NCI-H1417 (cell line): ENCODE results near the gene FAM228A.
"Not testable (repeated sequence)": the region's sequence is repeated elsewhere in the genome, so short reads cannot be mapped to it uniquely, and the experiment has no call there.

ENCODE experiments used
- DNase-seq, 3 experiments: peaks; one replicate each; lab custom pipeline; 2025; lab: John Stamatoyannopoulos, UW

FAM228A gene

GRCh38 chr2:24191156-24191555 lies 16.3 kb downstream of the FAM228A start:
- DNase-seq: no peak

DNA sequence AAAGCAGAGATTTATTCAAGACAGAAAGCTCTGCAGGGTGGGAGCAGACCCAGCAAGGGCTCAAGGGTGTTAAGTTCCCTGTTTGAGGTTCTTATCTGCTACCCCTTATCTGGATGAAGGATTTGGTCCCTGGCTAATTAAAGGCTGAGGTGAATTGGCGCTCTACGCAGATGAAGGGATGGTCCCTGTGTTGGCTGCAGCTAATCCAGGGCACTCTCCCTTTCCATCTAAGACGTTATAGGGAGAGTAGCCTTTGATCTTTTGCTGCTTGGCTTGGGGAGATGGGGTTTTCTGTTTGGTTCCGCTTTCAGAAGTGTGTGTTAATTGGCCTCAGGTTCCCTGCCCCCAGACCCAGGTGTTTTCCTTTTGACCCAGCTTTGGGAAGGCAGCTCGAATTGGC lies 17.0 kb downstream of the FAM228A start:
- DNase-seq: no peak

GRCh38 chr2:24197213-24197612 lies 22.4 kb downstream of the FAM228A start:
- DNase-seq: not testable (repeated sequence)

DNA sequence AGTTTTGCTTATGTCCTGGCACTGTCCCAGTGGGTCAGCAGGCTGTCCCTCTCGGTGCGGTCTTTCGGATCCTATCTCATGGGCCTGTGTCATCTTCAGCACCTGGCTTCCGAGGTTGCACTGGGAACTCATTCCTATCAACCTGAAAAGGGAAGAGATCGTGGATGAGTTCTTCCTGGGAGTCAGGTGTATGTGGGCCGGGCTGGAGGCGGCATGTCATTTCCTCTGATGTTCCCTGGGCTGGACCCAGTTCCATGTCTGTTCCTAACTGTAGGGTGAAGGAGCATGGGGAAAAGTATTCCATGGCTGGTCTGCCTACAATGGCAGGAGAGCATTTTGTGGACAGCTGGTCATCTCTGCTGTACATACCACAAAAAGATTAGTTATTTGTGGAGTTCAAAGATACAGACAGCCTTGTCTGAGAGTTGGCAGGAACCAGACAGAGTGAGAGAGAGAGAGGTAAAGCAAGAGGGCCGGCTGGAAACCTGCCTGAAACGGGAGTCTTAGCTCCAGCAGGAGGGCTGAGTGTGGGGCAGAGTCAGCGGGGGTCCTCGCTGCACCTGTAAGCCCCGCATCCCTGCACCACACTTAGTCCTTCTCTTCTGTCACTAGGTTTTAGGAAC lies 25.2 kb downstream of the FAM228A start:
- no peak for DNase-seq

- no peak for DNase-seq
These were observed 25.9 kb downstream of the FAM228A start for GRCh38 chr2:24200799-24201198.

- no peak for DNase-seq
These were observed 28.4 kb downstream of the FAM228A start for GRCh38 chr2:24203029-24203786.

GRCh38 chr2:24203787-24204150 lies 28.9 kb downstream of the FAM228A start:
- no peak for DNase-seq

DNA sequence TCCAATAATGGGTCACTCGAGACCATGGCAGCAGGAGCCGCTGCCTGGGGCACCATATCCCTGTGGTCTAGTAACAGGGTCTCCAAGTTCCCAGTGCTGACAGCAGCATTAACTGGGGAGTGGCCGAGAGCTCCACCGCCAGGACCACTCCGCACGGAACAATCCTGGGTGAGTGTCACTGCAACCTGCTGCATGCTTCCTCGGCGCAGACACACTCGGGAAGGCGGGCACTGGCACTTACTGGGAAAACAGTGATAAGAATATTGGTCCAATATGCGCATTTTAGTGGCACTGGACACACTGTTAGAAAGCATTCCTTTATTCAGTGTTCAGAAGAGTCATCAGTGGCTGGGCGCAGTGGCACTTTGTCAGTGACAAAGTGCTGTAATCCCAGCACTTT lies 29.7 kb downstream of the FAM228A start:
- no peak for DNase-seq

DNA sequence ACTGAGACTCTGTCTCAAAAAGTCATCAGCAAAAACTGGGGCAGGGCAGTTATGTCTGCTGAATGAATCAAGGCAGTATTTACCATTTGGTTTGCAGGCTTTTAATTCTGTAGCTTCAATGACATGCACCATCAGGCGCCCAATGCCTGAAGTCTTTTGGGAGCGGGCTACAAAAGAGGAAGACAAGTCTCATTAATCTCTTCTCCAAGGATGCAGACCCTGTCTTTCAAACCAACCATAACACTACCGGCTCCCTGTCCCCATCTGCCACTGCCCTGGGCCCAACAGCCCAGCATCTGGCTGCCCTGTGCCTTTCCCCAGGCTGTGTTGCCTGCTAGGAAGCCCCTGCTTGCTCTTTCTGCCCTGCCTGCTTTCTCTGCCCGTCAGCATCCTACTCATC lies 30.3 kb downstream of the FAM228A start:
- DNase-seq: no peak

DNA sequence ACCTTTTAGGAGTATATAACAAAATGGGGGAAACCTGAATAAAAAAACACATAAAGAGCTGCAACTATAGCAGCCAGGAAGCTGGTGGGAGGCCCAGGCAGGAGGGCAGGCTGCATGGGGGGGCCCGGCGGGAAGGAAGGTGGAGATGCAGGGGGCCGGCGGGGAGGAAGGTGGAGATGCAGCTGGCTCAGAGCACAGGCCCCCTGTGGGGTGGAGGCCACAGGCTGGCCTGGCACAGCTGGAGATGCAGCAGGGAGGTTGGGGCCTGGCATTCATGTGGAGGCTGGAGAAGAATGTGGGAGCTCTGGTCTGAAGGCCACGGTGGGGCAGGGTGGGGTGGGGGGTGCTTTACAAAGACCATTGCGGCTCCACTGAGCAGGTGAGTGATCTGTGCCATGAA lies 31.4 kb downstream of the FAM228A start:
- no peak for DNase-seq

DNA sequence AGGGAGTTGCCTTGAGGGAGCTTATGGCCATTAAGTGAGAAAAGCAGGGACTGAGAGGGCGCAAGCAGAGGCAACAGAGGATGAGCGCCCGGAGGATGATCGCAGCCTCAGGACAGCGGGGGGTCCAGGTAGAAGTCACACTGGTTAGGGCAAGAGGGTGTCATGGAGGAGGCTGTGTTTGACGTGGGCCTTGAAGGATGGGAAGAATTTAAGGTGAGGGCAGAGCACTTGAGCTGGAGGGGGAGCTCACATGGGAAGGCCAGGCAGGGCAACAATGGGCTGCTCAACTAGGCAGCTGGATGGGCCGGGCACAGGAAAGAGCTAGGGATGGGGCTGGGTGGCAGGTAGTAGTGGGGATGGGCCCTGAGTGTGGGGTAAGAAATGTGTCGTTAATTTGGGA lies 31.9 kb downstream of the FAM228A start:
- no peak for DNase-seq

DNA sequence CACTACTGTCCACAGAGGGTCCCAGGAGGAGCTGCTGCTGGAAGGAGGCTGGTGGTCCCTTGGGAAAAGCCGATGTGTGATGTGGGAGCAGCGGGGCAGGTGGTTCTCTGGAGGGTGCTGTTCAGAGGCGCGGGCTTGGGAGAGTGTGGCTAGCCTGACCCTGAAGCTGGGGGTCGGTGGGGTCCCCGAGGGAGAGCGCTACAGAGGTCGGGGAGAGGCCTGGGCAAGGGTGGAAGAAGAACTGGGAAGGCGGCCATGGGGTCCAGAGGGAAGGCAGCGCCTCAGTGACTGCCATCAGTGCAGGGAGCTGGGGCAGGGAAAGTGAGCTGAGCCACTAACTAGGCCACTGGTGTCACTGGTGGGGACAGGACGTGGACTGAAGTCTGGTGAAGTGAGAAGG lies 32.5 kb downstream of the FAM228A start:
- DNase-seq: no peak

DNA sequence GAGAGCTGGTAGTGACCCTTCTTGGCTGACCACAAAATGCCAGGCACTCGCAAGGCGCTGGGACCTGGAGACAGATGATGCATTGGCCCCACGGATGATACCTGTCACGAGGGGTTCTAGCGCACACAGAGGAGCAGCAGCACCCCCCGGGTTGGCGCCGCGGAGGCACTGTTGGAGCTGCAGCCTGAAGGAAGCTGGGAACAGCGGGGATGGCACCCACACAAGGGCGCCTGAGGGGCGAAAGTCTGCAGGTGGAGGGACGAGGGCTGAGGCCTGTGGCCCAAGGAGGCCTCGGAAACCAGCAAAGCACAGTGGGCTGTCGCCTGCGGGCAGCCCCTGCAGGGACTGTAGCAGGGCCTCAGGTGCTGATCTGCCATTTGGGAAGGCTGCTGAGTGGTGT lies 33.6 kb downstream of the FAM228A start:
- no peak for DNase-seq

DNA sequence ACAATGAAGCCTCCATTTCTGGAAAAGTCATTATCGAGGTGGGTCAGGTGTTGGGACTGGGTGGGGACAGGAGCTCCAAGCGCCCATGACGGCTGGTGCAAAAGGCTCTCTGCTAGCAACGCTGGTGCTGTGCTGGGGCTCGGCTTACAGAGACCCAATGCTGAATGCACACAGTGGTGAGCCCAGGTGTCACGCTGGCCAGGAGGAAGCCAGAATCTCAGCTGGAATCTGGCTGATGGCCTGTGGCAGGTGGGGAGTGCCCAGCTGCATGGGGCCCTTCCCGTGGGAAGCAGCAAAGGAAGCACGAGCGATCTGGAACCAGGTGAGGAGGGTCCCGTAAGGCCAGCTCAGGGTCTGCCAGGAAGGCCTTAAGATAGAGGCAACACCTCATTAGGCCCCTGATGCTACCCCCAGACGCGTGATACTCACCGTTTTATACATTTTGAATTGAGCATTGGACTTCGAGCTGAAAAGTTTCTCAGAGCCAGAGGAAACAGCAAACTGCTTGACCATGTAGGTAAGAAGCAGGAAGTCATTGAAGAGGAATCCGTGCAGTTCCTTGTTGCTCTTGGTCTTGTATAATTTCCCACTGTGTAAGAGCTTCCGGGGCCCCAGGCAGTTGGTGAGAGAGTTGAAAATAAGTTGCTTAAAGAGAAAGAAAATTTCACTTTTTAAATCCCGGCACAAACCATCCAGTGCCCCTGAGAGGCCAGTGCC lies 34.7 kb downstream of the FAM228A start:
- DNase-seq: no peak

DNA sequence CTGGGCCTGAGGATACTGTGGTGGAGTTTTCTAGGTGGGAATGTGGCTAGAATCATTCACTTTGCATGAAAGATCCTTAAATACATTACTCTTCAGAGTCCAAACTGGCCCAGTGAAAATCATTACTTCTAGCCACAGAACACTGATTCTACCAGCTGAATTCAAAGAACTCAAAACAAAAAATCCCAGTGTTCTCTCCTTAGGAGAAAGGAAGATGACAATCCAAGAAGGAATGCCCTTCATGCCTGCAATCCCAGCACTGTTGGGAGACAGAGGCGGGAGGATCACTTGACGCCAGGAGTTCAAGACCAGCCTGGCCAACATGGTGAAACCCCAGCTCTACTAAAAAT lies 35.2 kb downstream of the FAM228A start:
- DNase-seq: no peak

- no peak for DNase-seq
These were observed 35.9 kb downstream of the FAM228A start for GRCh38 chr2:24210723-24211122.

GRCh38 chr2:24211408-24211807 lies 36.6 kb downstream of the FAM228A start:
- DNase-seq: no peak

- DNase-seq: no peak
These were observed 40.0 kb downstream of the FAM228A start for GRCh38 chr2:24214880-24215279.

DNA sequence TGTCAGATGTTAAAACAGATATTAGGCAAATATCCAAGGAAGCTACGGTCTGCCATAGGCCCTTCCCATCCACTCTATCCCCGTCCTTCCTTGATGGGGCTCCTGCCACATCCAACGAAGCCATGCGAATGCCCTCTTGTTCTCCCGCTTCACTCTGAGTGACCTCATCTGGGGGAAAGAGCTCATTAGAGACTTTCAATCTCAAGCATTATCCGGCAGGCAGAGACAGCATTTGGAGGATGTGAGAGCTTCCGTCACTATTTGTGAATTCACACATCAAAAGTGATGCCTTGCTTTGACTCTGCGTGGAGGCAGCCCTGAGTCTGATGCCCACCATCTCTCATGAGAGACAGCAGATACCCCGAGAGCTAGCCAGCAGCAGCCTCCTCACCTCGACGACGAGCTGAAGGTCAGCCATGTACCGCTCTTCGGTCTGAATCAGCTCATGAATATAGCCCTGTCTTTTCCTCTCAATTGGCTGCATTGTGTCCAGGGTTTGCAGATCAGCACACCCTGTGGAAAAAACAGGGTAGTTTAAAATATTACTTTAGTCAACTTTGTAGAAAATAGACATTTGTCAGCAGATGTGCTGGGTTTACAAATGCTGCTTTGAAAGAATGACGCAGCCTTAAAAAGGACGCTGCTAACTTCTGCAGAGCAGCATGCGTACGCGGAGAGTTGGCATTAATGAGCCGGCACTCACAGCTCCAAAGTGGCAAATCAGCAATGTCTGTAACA lies 45.9 kb downstream of the FAM228A start:
- peak in 1 of 3 experiments; percentile 55 for DNase-seq

DNA sequence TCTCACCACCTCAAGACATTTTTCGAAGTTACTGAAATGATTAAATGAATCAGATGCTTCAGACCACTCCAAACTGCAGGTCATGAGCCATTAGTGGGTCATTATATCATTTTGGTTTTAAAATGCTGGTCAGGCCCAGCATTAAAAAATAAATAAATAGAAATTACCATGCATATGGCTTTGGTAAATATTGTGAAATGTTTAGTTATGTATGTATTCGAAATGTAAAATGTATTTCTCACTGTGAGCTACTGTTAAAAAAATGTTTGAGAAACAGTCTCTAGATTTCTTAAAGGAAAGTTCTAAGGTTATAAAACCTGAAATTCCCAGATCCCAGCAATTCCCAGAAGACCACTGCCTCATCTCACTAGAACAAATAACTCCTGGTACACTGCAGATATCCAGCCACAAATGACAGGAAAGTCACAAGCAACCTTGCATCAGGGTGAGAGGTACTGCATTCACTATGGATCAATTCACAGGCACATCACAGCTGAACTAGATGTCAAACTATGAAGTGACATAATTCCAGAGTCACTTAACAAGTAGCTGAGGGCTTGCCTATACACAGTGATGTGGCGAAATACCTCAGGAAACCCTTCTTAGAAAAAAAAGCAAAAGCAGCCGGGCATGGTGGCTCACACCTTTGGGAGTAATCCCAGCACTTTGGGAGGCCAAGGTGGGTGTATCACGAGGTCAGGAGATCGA lies 46.6 kb downstream of the FAM228A start:
- DNase-seq: no peak

GRCh38 chr2:24222946-24223345 lies 48.1 kb downstream of the FAM228A start:
- DNase-seq: no peak
